ENCODE data around the gene ASB5.
"Not testable (repeated sequence)": the region's sequence is repeated elsewhere in the genome, so short reads cannot be mapped to it uniquely, and the experiment has no call there.

ASB5 gene, protein sequence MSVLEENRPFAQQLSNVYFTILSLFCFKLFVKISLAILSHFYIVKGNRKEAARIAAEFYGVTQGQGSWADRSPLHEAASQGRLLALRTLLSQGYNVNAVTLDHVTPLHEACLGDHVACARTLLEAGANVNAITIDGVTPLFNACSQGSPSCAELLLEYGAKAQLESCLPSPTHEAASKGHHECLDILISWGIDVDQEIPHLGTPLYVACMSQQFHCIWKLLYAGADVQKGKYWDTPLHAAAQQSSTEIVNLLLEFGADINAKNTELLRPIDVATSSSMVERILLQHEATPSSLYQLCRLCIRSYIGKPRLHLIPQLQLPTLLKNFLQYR

DNA sequence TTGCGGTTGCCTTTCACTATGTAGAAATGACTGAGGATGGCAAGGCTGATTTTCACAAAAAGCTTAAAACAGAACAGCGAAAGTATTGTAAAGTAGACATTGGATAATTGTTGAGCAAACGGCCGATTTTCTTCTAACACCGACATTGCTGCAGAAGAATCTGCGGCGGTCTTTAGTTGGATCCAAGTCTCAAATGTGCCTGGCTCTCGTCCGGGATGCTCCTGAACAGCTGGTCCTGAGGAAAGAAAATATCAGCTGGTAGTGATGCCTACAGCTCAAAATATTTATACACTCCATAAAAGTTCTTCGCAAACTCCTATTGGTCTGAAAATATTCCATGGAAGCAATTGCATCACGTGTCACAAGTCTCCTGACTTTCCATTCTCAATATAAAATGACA is at the start of gene ASB5:
TSS of gene ASB5 (minus strand) at position 260 of the 400 bp plus-strand sequence. CDS start at position 146, 114 bp downstream.
- DNase-seq (ENCODE audit: low spot score), result no peak

GRCh38 chr4:176313596-176314336 is 44.7 kb upstream of the ASB5 start:
- peak; percentile 18 for DNase-seq (ENCODE audit: low spot score)

- no peak for DNase-seq (ENCODE audit: low spot score)
Measured at GRCh38 chr4:176309772-176310171, 40.8 kb upstream of the ASB5 start.

- no peak for DNase-seq (ENCODE audit: low spot score)
Measured at GRCh38 chr4:176309046-176309445, 40.0 kb upstream of the ASB5 start.

DNA sequence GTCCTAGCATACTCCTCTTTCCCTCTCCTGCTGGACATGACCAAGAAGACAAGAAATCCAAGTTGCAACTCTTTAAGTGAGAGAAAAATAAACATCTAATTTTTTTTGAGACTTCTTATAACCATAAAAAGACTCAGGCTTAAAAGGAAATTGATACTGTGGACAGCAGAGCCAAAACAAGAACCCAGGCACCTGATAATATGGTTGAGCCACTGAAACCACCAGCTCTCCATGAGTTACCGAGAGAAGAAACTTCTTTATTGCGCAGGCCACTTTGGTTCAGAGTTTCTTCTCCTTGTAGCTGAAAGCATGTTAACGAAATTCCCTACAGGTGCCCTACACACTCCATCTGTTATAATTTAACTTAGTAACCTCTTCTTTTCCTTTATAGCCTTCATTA is 39.4 kb upstream of the ASB5 start:
- DNase-seq (ENCODE audit: low spot score), result no peak

DNA sequence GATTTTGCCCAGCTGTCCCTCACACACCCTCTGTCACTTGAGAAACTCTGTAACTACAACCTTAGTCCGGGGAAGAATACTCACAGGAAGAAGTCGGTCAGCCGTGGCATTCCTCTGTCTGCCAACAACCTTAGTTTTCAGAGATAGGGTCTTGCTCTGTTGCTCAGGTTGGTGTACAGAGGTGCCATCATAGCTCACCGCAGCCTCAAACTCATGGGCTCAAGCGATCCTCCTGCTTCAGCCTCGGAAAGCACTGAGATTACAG is 38.6 kb upstream of the ASB5 start:
- DNase-seq (ENCODE audit: low spot score), result no peak

- DNase-seq (ENCODE audit: low spot score), result no peak
Measured at GRCh38 chr4:176306837-176307665, 38.0 kb upstream of the ASB5 start.

GRCh38 chr4:176303938-176304337 is 34.9 kb upstream of the ASB5 start:
- DNase-seq (ENCODE audit: low spot score), result no peak

DNA sequence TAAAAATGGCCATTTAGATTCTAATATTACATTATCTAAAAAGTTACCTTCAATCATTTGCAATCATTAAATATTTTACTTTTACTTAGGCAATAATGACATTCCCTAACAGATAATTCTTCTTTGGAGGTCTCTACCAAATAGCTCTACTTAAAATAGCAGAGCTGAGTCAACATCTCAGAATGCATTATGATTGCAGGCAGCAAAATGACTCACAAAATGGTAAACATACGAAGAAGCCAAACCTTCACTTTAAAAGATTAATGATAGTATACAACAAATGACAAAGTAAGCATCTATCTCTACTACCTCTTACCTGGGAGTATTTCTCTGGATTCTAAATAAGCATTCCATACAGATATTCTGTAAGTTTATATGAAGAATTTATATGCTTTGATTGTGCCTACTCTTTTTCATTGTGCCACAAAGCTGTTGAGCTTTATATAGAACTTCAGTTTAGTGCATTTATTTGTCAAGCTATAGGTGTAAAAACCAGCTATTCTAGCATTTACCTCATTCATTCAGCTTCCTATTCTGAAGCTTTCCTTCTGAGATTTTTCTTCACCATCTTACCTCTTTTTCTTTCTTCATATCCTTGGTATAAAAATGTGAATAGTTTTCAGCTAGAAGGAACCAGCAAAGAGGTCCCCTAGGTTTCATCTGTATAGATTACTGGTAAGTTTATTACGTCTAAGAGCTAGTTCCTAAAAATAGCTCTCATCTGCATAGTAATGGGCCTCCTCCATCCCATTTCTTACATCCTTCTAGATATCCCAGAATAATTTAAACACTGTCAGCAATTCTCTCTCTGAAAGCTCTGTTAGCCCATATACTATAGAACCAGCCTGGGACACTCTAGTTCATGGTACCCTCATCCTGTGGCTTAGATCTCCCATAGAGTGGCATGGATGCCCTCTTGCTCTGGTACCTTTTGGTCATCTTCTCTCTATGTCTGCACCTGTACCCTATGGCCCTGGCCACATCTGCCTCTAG is 33.6 kb upstream of the ASB5 start:
- peak; percentile 80 for DNase-seq (ENCODE audit: low spot score)

DNA sequence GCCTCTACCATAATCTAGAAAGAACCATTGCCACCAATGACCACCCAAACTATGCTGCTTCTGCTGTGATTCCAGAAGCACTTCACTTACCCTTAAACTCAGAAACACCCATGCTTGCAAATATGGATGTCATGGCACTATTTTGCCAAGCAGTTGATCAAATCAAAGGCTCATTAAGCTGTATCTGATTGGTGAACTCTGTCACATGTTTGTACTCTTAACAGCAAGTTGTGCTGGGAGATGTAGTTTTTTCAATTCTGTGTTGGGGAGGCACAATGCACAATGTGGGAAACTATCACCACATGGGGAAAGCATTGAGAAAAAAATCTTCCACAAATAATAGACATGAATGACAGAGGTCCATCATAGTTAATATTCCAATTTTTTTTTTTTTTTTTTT is 31.5 kb upstream of the ASB5 start:
- no peak for DNase-seq (ENCODE audit: low spot score)

DNA sequence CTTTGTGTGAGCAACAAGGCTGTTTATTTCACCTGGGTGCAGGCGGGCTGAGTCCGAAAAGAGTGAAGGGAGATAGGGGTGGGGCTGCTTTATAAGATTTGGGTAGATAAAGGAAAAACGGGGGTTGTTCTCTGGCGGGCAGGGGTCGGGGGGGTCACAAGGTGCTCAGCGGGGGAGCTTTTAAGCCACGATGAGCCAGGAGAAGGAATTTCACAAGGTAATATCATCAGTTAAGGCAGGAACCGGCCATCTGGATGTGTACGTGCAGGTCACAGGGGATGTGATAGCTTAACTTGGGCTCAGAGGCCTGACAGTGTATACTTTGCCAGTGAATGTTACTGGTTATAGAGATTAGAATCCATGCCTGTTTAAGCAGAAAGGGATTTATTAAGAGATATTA is 31.0 kb upstream of the ASB5 start:
- no peak for DNase-seq (ENCODE audit: low spot score)

DNA sequence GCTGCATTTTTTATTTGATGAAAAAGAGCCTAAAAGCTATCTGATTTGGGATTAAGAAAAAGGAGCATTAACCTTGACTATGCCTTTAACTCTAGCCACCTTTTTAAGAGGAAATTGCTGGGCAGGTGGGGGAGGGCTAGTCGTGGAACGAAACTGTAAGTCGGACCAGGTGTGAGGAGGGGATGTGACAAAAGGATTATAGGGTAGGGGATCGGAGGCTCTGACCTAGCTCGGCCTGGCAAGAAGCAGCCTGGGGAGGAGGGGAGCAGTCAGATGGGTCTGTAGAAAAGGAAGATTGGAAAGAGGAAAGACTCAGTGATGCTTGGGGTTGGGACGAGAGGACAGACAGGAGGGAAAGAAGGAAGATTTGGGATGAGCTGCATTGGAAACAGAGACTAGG is 29.6 kb upstream of the ASB5 start:
- no peak for DNase-seq (ENCODE audit: low spot score)

DNA sequence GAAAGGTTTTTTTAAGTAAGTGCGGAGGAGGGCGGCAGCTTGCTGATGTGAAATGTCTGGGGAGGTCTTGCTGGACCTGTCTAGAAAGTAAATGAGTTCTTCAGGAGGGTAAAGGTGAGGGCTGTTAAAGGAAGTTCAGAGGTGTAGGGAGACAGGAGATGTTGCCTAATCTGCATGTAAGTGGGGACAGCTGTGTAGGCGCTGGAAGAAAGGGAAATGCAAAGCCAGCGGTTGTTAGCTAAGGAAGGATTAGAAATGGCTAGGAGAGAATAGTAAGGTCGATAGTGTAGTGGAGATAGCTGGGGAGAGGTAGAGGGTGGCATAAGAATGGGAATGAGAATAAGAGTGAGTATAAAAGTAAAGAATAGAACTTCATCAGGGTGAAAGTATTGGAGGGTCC is 26.9 kb upstream of the ASB5 start:
- DNase-seq (ENCODE audit: low spot score), result not testable (repeated sequence)

DNA sequence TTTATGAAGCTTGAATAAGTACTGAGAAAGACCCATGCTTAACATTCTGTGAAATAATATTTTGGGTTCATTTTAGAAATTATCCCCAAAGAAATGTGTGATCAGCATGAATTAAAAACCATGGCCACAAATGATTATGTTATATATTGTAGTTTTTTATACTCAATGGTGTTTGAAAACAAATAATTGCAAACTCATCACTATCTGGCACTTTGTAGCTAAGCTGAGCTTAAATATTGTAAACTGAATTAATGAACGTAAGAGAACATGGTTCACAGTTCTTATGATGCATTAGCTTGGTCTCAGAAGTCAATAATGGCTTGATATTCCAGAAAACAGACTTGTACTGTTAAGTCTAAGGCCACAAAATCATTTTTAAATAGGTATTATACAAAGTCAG is 24.6 kb upstream of the ASB5 start:
- no peak for DNase-seq (ENCODE audit: low spot score)

DNA sequence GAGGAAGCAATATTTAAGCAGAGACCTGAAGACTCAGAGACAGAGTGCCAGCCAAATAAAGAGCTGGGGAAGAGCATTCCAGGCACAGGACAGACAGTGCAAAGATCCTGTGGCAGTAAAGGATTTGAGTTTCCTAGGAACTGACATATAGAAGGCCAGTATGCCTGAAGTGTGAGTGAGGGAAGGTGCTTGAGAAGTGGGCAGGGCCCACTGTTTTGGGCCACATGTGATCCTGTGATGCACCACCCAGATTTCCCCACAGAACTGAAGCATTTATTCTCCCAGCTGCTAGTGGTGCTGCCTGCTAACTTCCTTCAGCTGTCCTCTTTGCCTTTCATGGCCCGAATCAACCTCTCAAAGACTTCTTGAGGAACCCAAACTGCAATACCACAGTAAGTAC is 23.9 kb upstream of the ASB5 start:
- no peak for DNase-seq (ENCODE audit: low spot score)

DNA sequence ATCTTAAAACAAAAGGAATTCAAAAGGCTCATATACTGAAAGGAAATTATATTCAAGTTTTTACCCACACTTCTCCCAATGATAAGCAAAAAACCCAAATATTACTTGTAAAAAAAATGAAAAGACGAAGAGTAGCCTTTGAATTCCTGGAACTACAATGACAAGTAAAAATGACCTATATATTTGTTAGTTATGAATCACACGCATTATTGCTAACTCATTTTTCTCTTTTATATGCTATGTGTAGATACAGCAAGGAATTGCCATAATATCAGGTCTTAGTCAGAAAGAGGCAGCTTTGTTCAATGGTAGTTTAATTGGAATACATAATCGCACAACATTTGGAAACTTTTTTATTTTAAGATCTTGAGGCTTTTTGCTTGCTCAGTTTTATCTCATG is 22.7 kb upstream of the ASB5 start:
- no peak for DNase-seq (ENCODE audit: low spot score)

DNA sequence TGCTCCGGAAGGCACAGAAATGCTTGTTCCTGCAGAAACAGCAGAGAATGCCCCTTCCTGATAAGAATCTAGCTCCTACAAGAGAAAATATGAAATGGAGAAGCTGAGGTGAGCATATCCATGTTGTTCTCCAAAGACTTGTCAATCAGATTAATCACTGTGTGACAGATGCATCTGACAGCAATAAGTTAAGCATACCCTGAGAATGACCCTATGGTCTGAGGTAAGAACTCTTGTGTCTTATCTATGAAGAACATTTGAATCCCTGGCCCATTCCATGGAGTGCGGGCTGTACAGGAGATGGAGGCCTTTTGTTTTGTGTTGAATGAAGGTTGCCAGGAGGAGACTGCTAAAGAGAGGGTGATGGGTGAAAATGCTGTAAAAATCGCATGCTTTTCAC is 21.5 kb upstream of the ASB5 start:
- DNase-seq (ENCODE audit: low spot score), result no peak

GRCh38 chr4:176289561-176289960 is 20.5 kb upstream of the ASB5 start:
- no peak for DNase-seq (ENCODE audit: low spot score)

DNA sequence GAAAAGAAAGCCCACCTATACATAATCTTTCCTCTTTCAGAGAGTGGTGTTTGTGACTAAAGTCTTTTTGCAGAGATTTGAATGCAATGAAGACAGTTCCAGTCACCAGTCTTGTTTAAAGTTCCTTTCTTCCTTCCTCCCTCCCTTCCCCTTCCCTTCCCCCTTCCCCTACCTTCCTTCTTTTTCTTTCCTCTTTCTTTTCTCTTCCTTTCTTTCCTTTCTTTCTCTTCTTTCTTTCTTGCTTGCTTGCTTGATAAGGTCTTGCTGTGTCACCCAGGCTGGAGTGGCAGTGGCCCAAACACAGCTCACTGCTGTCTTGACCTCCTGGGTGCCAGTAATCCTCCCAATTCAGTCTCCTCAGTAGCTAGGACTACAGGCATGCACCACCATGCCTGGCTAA is 19.0 kb upstream of the ASB5 start:
- no peak for DNase-seq (ENCODE audit: low spot score)

- no peak for DNase-seq (ENCODE audit: low spot score)
Measured at GRCh38 chr4:176287546-176287945, 18.5 kb upstream of the ASB5 start.

DNA sequence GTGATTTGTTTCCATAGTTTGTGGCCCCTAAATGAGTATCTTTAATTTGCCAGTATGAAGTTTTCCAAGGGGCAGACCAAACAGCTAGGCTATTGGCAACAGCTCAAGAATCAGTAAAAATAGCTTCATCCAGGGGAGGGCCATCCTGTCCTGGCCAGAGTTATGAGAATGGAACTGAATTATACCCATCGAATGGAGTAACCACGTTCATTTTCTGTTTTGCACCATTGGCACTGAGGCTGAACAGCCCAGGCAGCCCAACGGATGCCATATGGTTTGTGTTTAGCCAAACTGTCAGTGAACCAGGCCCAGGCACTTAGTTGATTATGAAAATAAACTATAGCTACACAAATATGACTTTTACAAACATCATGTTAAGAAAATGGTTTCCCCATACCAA is 17.7 kb upstream of the ASB5 start:
- peak; percentile 11 for DNase-seq (ENCODE audit: low spot score)

GRCh38 chr4:176279560-176279959 is 10.5 kb upstream of the ASB5 start:
- not testable (repeated sequence) for DNase-seq (ENCODE audit: low spot score)

All from AG08395 (cell line).